GM12873 (cell line): ENCODE measurements around the gene RFT1.

Source experiments
- TF ChIP-seq, protein P1 (sequence below): IDR thresholded peaks from 2 replicates; pipeline ENCODE4 v1.5.1; 2012; ENCODE audit warnings: low read depth, mild to moderate bottlenecking, moderate library complexity, low read length, control low read depth; ENCODE audit not compliant: insufficient read depth; ENCODE audit errors: missing control alignments

RFT1 gene

DNA sequence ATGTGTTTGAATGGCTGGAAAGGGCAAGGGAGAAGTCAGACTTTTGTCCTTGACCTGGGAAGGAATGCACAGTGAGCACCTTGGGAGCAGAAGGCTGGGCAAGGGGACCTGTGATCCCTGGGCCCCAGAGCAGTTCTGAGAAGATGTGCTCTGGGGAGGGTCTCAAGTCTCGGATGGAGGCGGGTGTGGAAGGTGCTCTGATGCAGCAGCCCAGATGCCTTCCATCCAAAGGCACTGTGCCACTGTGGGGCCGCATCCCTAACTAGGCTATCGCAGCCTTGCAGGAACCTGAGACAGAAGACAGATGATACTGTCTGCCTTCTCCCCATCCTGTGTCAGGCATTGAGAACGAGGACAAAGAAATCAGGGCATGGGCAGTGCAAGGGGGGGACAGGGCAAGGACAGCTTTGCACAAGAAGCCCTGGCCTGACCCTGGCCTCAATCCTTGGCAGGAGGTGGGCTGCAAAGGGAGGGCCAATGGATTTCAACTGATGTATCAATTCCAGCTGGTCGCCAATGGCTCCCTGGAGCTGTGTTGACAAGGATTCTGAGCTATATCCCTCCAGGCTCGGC, 16.2 kb upstream of the RFT1 start:
- TF ChIP-seq, protein P1, sequence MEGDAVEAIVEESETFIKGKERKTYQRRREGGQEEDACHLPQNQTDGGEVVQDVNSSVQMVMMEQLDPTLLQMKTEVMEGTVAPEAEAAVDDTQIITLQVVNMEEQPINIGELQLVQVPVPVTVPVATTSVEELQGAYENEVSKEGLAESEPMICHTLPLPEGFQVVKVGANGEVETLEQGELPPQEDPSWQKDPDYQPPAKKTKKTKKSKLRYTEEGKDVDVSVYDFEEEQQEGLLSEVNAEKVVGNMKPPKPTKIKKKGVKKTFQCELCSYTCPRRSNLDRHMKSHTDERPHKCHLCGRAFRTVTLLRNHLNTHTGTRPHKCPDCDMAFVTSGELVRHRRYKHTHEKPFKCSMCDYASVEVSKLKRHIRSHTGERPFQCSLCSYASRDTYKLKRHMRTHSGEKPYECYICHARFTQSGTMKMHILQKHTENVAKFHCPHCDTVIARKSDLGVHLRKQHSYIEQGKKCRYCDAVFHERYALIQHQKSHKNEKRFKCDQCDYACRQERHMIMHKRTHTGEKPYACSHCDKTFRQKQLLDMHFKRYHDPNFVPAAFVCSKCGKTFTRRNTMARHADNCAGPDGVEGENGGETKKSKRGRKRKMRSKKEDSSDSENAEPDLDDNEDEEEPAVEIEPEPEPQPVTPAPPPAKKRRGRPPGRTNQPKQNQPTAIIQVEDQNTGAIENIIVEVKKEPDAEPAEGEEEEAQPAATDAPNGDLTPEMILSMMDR: no peak

DNA sequence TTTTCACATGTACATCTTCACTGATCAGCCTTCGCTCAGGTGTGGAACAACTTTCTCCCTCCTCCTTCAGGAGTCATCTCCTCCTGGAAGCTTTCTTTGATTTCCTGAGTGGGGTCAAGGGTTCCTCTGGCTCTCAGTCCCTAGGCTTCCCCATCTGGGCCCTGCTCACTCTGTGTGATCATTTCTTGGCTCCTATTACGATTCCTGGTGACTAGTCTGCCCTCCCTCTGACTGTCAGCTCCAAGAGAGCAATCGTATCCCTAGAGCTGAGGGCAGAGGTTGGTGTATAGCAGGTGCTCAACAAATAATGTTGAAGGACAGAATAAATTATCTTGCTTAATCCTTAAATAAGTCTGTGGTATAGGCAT, 15.5 kb upstream of the RFT1 start:
- TF ChIP-seq, protein P1: no peak

DNA sequence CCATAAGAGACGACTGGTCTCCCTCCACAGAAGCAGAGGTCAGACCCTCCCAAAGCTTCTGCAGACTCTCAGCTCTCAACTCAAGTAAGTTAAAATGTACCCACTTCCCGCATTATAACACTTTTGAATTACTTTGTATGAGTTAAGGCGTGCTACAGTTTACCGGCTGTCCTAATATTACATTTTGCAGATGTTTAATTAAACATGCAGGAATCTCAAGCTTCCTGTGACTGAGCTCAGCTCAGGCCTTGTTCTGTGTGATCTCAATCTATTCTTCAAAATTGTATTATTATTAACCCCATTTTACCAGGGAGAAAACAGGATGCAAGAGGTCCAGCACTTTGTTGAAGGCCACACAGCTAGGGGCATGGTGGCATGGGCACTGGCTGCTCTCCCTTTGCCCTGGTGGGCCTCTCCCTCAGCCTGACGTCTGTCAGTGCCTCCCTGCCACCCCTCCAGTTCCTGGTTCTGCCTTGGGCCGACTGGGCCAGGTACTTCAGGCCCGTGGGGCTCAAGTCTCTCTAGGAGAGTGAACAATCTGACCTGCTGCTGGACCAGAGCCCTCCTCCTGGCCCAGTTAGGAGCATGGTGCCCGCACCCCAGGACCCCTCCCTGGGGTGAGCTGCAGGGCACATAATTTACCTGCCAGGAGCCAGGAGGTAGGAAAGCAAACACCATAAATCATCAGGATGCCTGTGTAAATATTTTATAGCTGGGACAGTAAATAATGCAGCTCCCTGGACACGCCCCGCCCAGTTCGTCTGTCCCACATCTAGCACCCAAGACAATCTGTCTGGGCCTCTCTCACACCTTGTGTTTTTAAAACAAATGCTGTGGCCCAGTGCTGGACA, 14.9 kb upstream of the RFT1 start:
- TF ChIP-seq, protein P1: no peak

DNA sequence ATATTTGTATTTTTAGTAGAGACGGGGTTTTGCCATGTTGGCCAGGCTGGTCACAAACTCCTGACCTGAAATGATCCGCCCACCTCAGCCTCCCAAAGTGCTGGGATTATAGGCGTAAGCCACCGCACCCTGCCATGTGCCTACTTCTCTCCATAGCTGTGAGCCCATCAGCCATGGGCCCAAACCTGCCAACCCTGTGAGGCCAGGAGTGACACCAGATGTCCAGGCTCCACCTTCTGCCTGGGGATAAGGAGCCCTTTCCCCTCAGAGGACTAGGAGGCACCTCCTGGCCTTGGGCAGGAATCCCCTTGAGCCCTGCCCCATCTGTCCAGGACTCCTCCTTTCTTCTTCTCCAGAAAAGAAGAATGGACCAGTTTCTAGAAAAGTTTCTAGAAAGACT, 14.2 kb upstream of the RFT1 start:
- TF ChIP-seq, protein P1: no peak

DNA sequence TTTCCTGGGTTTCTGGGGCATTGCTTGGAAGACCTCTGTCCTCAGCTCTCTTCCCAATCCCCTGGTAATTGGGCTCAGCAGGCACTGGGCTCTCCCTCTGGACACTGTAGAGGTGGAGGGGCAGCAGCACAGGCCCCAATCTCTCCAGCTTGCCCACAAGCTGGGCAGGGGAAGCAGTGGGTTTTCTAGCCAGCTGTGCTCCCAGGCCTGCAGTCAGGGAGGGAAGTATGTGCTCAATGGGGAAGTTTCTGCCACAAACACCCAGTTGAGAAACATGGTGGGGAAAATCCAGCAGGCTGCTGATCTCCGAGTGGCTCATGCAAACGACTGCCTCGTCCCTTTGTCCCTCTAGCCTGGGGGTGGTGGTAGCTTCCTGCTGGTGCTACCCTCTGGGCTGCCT, 12.8 kb upstream of the RFT1 start:
- TF ChIP-seq, protein P1: no peak

DNA sequence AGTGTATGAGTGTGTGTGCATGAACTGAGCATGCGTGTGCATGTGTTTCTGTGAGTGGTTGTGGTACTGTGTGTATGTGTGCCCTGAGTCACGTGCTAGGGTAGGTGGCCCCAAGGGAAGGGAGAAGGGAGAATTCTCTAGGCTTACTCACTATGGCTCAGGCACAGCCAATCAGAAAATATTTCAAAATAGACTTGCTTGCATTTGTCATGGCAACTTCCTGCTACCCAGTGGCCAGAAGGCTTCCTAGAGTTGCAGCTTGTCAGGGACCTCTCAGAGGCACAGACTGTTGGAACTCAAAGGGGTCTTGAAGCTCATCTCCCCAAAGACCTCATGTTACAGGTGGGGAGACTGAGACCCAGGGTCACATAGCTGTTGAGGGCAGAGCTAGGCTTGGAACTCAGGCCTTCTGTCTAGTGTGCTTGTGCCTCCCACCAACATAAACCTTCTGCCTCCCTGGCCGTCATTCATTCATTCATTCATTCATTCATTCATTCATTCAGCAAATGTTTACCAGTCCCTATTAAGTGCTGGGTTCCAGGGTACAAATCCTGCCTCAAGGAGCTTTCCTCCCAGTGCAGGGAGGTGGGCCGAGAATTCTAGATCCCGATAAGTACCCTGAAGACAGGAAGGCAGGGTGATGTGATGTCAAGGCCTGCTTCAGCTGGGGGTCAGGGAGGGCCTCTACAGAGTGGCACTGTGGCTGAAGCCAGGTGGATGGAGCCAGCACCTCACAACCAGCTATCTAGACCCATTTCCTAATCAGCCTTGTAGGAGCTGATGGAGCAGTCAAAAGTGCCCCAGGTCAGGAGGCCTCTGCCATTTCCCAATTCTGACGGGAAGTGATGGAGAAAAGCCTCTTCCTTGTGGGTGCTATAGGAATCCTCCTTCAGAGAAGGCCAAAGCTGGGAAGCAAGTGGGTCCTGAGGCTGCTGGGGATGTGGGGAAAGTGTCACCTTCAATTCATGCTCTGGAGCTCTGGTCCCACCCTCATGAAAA, 10.9 kb upstream of the RFT1 start:
- TF ChIP-seq, protein P1: no peak
